ENCODE results near the gene L1TD1.
"Not testable (repeated sequence)": the region's sequence is repeated elsewhere in the genome, so short reads cannot be mapped to it uniquely, and the experiment has no call there.

L1TD1 gene, protein sequence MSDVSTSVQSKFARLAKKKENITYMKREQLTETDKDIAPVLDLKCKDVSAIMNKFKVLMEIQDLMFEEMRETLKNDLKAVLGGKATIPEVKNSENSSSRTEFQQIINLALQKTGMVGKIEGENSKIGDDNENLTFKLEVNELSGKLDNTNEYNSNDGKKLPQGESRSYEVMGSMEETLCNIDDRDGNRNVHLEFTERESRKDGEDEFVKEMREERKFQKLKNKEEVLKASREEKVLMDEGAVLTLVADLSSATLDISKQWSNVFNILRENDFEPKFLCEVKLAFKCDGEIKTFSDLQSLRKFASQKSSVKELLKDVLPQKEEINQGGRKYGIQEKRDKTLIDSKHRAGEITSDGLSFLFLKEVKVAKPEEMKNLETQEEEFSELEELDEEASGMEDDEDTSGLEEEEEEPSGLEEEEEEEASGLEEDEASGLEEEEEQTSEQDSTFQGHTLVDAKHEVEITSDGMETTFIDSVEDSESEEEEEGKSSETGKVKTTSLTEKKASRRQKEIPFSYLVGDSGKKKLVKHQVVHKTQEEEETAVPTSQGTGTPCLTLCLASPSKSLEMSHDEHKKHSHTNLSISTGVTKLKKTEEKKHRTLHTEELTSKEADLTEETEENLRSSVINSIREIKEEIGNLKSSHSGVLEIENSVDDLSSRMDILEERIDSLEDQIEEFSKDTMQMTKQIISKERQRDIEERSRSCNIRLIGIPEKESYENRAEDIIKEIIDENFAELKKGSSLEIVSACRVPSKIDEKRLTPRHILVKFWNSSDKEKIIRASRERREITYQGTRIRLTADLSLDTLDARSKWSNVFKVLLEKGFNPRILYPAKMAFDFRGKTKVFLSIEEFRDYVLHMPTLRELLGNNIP

DNA sequence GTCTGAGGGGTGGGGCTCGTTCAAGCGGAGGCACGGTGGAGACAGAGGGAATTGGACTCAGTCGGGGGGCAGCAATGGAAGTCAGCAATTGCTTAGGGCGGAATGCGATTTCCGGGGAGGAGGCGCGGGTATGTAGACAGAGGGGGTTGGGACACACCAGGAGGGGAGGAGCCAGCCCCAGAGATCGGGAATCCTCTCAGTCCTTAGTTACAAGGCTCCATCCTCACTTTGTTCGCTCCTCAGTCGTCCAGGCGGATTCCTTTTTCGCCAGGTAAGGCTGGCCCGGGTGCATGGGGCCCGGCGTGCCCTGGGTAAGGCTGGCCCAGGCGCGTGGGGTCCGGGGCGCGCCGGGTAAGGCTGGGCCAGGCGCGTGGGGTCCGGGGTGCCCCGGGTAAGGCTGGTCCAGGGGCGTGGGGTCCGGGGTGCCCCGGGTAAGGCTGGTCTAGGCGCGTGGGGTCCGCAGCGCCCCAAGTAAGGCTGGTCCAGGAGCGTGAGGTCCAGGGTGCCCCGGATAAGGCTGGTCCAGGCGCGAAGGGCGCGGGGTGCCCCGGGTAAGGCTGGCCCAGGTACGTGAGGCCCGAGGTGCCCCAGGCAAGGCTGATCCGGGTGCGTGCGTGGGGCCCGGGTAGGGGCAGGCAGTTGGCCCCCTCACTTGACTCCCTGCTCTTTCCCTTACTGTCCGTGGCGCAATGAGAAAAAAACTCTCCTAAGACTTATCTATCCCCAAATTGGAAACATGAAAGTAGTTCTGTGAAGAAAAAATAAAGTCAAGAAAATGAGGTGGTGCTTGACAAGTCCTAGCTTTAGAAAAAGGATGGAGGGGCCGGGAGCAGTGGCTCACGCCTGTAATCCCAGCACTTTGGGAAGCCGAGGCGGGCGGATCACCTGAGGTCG, at the start of gene L1TD1:
Gene L1TD1 (plus strand): TSS at position 199 of the 894 bp plus-strand sequence. CDS start 11,780 bp downstream, outside the sequence.
- TF ChIP-seq YY1 (IDR thresholded peaks at IDR 0.05; ENCODE audit: insufficient read depth, insufficient read length) = no peak
- no peak for TF ChIP-seq SUZ12 (IDR thresholded peaks at IDR 0.05; ENCODE audit: extremely low read depth, insufficient read depth, insufficient read length)
- no peak for TF ChIP-seq ZNF274 (IDR thresholded peaks at IDR 0.05; ENCODE audit: low read depth, low read length)
- Histone ChIP-seq H3K4me3 (ENCODE audit: insufficient read length, low read depth) (peak within 1 kb of the TSS; percentile 99), H3K9ac (ENCODE audit: insufficient read length, low read depth) (peak within 1 kb of the TSS; percentile 100)

DNA sequence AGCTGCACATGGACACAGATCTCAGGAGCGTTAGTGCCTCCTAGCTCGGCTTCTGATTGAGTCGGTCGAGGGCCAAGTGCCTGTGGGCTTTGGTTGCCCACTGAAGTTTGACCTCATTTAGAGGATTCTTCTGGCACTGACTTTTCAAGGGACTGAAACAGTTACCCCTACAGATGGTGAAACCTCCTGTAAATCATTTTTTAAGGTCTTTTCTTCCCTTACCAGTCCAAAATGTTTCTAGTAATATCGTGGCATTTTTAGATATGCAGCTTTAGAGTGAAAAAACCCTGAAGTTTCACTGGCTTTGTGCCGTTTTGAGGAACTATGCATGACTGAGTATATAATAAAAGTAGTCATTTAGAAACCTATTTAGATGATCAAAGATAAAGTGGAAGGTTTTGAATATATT, 34.7 kb upstream of the L1TD1 start:
- H3K36me3 ChIP-seq (ENCODE audit: insufficient read depth, insufficient read length, low read length) = no peaks in the 10 kb centered on the region
- H3K9me3 ChIP-seq (ENCODE audit: insufficient read depth, low read length) = no peaks in the 10 kb centered on the region
- no peaks in the 10 kb centered on the region for H3K27me3 ChIP-seq (ENCODE audit: insufficient read depth, insufficient read length)
- TF ChIP-seq YY1 (IDR thresholded peaks at IDR 0.05; ENCODE audit: insufficient read depth, insufficient read length) (no peak), ZNF274 (IDR thresholded peaks at IDR 0.05; ENCODE audit: low read depth, low read length) (no peak), SUZ12 (IDR thresholded peaks at IDR 0.05; ENCODE audit: extremely low read depth, insufficient read depth, insufficient read length) (no peak)
- DNase-seq (ENCODE audit: low read depth, low spot score) = no peak
- no peak overlapping the region for H3K9ac ChIP-seq (ENCODE audit: insufficient read length, low read depth)
- no peak overlapping the region for H3K4me3 ChIP-seq (ENCODE audit: insufficient read length, low read depth)
- H3K4me1 ChIP-seq (ENCODE audit: insufficient read depth, insufficient read length) = no peaks in the 10 kb centered on the region

More for the DNA sequence above, at the start of gene L1TD1:
- Histone ChIP-seq H3K36me3 (ENCODE audit: insufficient read depth, insufficient read length, low read length) (peaks cover 28% of the 10 kb centered on the region), H3K4me1 (ENCODE audit: insufficient read depth, insufficient read length) (no peaks in the 10 kb centered on the region), H3K9me3 (ENCODE audit: insufficient read depth, low read length) (no peaks in the 10 kb centered on the region), H3K27me3 (ENCODE audit: insufficient read depth, insufficient read length) (no peaks in the 10 kb centered on the region)
- DNase-seq (ENCODE audit: low read depth, low spot score) = peak; percentile 98

DNA sequence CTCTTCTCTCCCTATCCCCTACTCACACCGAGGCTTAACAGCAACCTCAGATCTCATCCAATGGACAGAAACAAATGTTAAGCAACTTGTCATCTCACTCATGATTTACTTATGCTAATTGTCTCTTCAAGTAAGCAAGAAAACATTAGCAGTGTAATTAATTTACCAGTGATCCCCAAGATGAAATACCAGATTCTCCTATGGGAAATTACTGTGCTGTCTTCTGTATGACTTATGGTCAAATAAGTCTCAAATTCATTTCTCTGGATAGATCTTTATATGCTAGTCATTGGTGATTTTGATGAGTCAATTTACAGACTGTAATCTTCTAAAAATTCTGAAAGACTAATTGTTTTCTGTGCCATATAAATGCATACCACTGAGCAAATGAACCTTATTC, 32.9 kb upstream of the L1TD1 start:
- no peaks in the 10 kb centered on the region for H3K9me3 ChIP-seq (ENCODE audit: insufficient read depth, low read length)
- no peaks in the 10 kb centered on the region for H3K4me1 ChIP-seq (ENCODE audit: insufficient read depth, insufficient read length)
- no peak overlapping the region for H3K9ac ChIP-seq (ENCODE audit: insufficient read length, low read depth)
- H3K4me3 ChIP-seq (ENCODE audit: insufficient read length, low read depth) = no peak overlapping the region
- no peaks in the 10 kb centered on the region for H3K27me3 ChIP-seq (ENCODE audit: insufficient read depth, insufficient read length)
- no peak for DNase-seq (ENCODE audit: low read depth, low spot score)
- H3K36me3 ChIP-seq (ENCODE audit: insufficient read depth, insufficient read length, low read length) = no peaks in the 10 kb centered on the region
- no peak for TF ChIP-seq ZNF274 (IDR thresholded peaks at IDR 0.05; ENCODE audit: low read depth, low read length)
- no peak for TF ChIP-seq YY1 (IDR thresholded peaks at IDR 0.05; ENCODE audit: insufficient read depth, insufficient read length)
- TF ChIP-seq SUZ12 (IDR thresholded peaks at IDR 0.05; ENCODE audit: extremely low read depth, insufficient read depth, insufficient read length) = no peak

DNA sequence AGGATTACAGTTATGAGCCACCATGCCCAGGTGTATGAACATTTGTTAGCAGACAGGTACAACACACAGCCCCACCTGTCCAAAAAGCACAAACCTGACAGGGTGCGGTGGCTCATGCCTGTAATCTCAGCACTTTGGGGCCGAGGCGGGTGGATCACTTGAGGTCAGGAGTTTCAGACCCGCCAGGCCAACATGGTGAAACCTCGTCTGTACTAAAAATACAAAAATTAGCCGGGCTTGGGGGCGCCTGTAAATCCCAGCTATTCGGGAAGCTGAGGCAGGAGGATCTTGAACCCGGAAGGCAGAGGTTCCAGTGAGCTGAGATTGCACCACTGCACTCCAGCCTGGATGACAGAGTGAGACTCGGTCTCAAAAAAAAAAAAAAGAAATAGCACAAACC, 24.3 kb upstream of the L1TD1 start:
- H3K9ac ChIP-seq (ENCODE audit: insufficient read length, low read depth) = peak overlapping the region; percentile 36
- not testable (repeated sequence) for H3K27me3 ChIP-seq (ENCODE audit: insufficient read depth, insufficient read length); H3K4me1 ChIP-seq (ENCODE audit: insufficient read depth, insufficient read length); H3K9me3 ChIP-seq (ENCODE audit: insufficient read depth, low read length); H3K36me3 ChIP-seq (ENCODE audit: insufficient read depth, insufficient read length, low read length); H3K4me3 ChIP-seq (ENCODE audit: insufficient read length, low read depth); DNase-seq (ENCODE audit: low read depth, low spot score)

DNA sequence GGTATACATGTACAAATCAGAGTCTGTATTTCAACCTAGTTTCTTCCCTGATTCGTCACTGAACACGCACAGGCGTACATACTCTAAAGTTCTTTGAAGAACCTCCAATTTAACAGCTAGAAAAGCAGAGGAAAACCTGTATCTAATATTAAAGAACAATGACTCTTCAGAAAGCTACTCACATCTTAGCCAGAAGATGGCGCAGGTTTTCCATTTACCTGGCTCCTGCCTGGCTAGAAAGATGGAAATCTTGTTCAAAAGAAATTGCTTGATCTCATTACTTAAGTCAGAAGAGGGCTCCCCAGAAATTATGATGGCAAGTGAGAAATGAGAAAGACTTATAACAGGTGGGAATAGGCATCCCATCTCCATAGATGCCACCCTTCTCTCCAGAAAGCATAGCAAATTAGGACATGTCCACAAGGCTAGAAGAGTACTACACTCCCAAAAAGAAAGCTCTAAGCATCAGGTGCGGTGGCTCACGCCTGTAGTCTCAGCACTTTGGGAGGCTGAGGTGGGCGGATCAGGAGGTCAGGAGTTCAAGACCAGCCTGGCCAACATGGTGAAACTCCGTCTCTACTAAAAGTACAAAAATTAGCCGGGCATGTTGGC, 19.0 kb upstream of the L1TD1 start:
- Histone ChIP-seq H3K27me3 (ENCODE audit: insufficient read depth, insufficient read length) (no peaks in the 10 kb centered on the region), H3K4me1 (ENCODE audit: insufficient read depth, insufficient read length) (no peaks in the 10 kb centered on the region), H3K36me3 (ENCODE audit: insufficient read depth, insufficient read length, low read length) (no peaks in the 10 kb centered on the region), H3K4me3 (ENCODE audit: insufficient read length, low read depth) (no peak overlapping the region), H3K9me3 (ENCODE audit: insufficient read depth, low read length) (no peaks in the 10 kb centered on the region), H3K9ac (ENCODE audit: insufficient read length, low read depth) (no peak overlapping the region)
- no peak for TF ChIP-seq SUZ12 (IDR thresholded peaks at IDR 0.05; ENCODE audit: extremely low read depth, insufficient read depth, insufficient read length)
- TF ChIP-seq ZNF274 (IDR thresholded peaks at IDR 0.05; ENCODE audit: low read depth, low read length) = no peak
- TF ChIP-seq YY1 (IDR thresholded peaks at IDR 0.05; ENCODE audit: insufficient read depth, insufficient read length) = no peak
- peak; percentile 66 for DNase-seq (ENCODE audit: low read depth, low spot score)

DNA sequence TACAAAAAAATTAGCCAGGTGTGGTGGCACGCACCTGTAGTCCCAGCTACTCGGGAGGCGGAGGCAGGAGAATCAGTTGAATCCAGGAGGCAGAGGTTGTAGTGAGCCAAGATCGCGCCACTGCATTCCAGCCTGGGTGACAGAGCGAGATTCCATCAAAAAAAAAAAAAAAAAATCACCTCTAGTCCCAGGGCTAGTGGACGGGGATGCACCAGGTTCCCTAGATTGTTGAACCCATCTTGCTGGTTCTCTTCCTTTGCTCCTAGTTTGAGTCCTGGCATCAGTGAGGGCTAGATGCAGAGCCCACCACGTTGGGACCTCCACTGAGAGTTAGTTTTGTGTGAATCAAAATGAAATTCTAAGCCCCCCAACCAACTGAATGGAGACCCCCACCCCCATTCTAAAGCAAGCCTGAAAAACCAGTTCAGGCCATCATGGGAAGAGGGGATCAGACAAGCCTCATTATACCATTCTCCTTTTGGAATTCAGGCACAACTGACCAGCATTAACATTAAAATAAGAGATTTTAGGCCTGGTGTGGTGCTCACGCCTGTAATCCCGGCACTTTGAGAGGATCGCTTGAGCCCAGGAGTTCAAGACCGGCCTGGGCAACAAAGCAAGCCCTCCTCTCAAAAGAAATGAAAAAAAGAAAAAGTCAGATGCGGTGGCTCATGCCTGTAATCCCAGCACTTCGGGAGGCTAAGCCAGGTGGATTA, 17.9 kb upstream of the L1TD1 start:
- H3K27me3 ChIP-seq (ENCODE audit: insufficient read depth, insufficient read length) = no peaks in the 10 kb centered on the region
- no peaks in the 10 kb centered on the region for H3K4me1 ChIP-seq (ENCODE audit: insufficient read depth, insufficient read length)
- no peaks in the 10 kb centered on the region for H3K9me3 ChIP-seq (ENCODE audit: insufficient read depth, low read length)
- H3K4me3 ChIP-seq (ENCODE audit: insufficient read length, low read depth) = no peak overlapping the region
- no peak for TF ChIP-seq SUZ12 (IDR thresholded peaks at IDR 0.05; ENCODE audit: extremely low read depth, insufficient read depth, insufficient read length)
- no peak for TF ChIP-seq ZNF274 (IDR thresholded peaks at IDR 0.05; ENCODE audit: low read depth, low read length)
- no peak for TF ChIP-seq YY1 (IDR thresholded peaks at IDR 0.05; ENCODE audit: insufficient read depth, insufficient read length)
- H3K9ac ChIP-seq (ENCODE audit: insufficient read length, low read depth) = no peak overlapping the region
- H3K36me3 ChIP-seq (ENCODE audit: insufficient read depth, insufficient read length, low read length) = no peaks in the 10 kb centered on the region
- DNase-seq (ENCODE audit: low read depth, low spot score) = no peak
